ENCODE data around the gene EPGN. TPM values are rescaled to one million over a fixed set of nuclear protein-coding genes. Genes with fewer than 3 reads are reported as not detected.

Gene EPGN
- polyA plus RNA-seq, 1 donor (not counting 4 experiments of a cell fraction or from before 2014, with no cell fraction given): 330 TPM

- dilution Hi-C loops (cut with MboI; ENCODE audit: extremely low pct_ligation_motif_present, low sequenced_read_pairs): no loop called here
- Histone ChIP-seq H3K79me2 (ENCODE audit: control insufficient read depth, insufficient read depth, low read length) (peaks cover 41% of the 10 kb centered on the region), H4K20me1 (ENCODE audit: control insufficient read depth, extremely low read depth, insufficient read depth, low read length) (no peaks in the 10 kb centered on the region), H3K9me3 (ENCODE audit: control insufficient read depth, low read depth, low read length) (no peaks in the 10 kb centered on the region), H3K9ac (ENCODE audit: control insufficient read depth, extremely low read depth, insufficient read depth, low read length) (peak within 1 kb of the TSS; percentile 85), H3K9me1 (ENCODE audit: control insufficient read depth, extremely low read depth, insufficient read depth, low read length) (no peaks in the 10 kb centered on the region), H2AFZ (ENCODE audit: control insufficient read depth, low read length) (peak within 1 kb of the TSS; percentile 88), H3K27ac (ENCODE audit: control insufficient read depth, insufficient read depth, low read length) (peak within 1 kb of the TSS; percentile 87), H3K36me3 (ENCODE audit: control insufficient read depth in 2 of 2, extremely low read depth in 1 of 2, insufficient read depth in 2 of 2, low read length in 2 of 2) (peaks cover 2 to 11% of the 10 kb centered on the region in 2 experiments), H3K4me1 (ENCODE audit: control insufficient read depth, extremely low read depth, insufficient read depth, low read length) (peaks cover 28% of the 10 kb centered on the region), H3K4me2 (ENCODE audit: control insufficient read depth, extremely low read depth, insufficient read depth, low read depth, low read length) (peak within 1 kb of the TSS; percentile 77), H3K4me3 (ENCODE audit: control insufficient read depth in 2 of 3, extremely low read depth in 1 of 3, insufficient read depth in 2 of 3, low read depth in 1 of 3, low read length in 3 of 3) (peak within 1 kb of the TSS; percentile 74 to 93 (median 81)), H3K27me3 (ENCODE audit: control insufficient read depth, extremely low read depth, insufficient read depth, low read length) (no peaks in the 10 kb centered on the region)
- peak; percentile 80 for FAIRE-seq
- no peak for TF ChIP-seq EZH2 (IDR thresholded peaks at IDR 0.05; ENCODE audit: low read length)
- no peak for TF ChIP-seq CTCF (optimal IDR thresholded peaks at IDR 0.05 in 1 of 3, IDR thresholded peaks at IDR 0.05 in 1 of 3, conservative IDR thresholded peaks at IDR 0.05 in 1 of 3; ENCODE audit: extremely low read depth in 1 of 3, insufficient read depth in 2 of 3, low read length in 3 of 3)
- DNase-seq (ENCODE audit: low read depth, low spot score): no peak
Measured at GRCh38 chr4:74364652-74365491, 56.6 kb downstream of the EPGN start, which contains the start of gene EREG. TSS of gene EREG (plus strand) at chr4:74365145. CDS start at chr4:74365309, 164 bp downstream.

GRCh38 chr4:74365761-74366160, 57.5 kb downstream of the EPGN start:
- Histone ChIP-seq H3K9me3 (ENCODE audit: control insufficient read depth, low read depth, low read length) (no peaks in the 10 kb centered on the region), H3K9ac (ENCODE audit: control insufficient read depth, extremely low read depth, insufficient read depth, low read length) (peak overlapping the region; percentile 85), H3K79me2 (ENCODE audit: control insufficient read depth, insufficient read depth, low read length) (peaks cover 43% of the 10 kb centered on the region), H4K20me1 (ENCODE audit: control insufficient read depth, extremely low read depth, insufficient read depth, low read length) (no peaks in the 10 kb centered on the region), H3K4me3 (ENCODE audit: control insufficient read depth in 2 of 3, extremely low read depth in 1 of 3, insufficient read depth in 2 of 3, low read depth in 1 of 3, low read length in 3 of 3) (peak overlapping the region; percentile 74 to 93 (median 81)), H3K9me1 (ENCODE audit: control insufficient read depth, extremely low read depth, insufficient read depth, low read length) (peaks cover 2% of the 10 kb centered on the region), H3K36me3 (ENCODE audit: control insufficient read depth in 2 of 2, extremely low read depth in 1 of 2, insufficient read depth in 2 of 2, low read length in 2 of 2) (peaks cover 2 to 11% of the 10 kb centered on the region in 2 experiments), H3K4me1 (ENCODE audit: control insufficient read depth, extremely low read depth, insufficient read depth, low read length) (peaks cover 36% of the 10 kb centered on the region), H3K4me2 (ENCODE audit: control insufficient read depth, extremely low read depth, insufficient read depth, low read depth, low read length) (peak overlapping the region; percentile 77), H3K27me3 (ENCODE audit: control insufficient read depth, extremely low read depth, insufficient read depth, low read length) (no peaks in the 10 kb centered on the region), H2AFZ (ENCODE audit: control insufficient read depth, low read length) (peak overlapping the region; percentile 8), H3K27ac (ENCODE audit: control insufficient read depth, insufficient read depth, low read length) (peak overlapping the region; percentile 87)
- dilution Hi-C loops (cut with MboI; ENCODE audit: extremely low pct_ligation_motif_present, low sequenced_read_pairs): no loop called here
- TF ChIP-seq EZH2 (IDR thresholded peaks at IDR 0.05; ENCODE audit: low read length) (no peak), CTCF (optimal IDR thresholded peaks at IDR 0.05 in 1 of 3, IDR thresholded peaks at IDR 0.05 in 1 of 3, conservative IDR thresholded peaks at IDR 0.05 in 1 of 3; ENCODE audit: extremely low read depth in 1 of 3, insufficient read depth in 2 of 3, low read length in 3 of 3) (no peak)
- FAIRE-seq (peak; percentile 46), DNase-seq (ENCODE audit: low read depth, low spot score) (no peak)

Other genes starting within 250 kb of the EPGN start
- 0.96 to 39.7 TPM (median 9.7 TPM) in 3 replicates for gene CXCL2, start 209.3 kb upstream of the EPGN start, polyA plus RNA-seq
- gene MTHFD2L, start 150.4 kb upstream of the EPGN start, polyA plus RNA-seq: 8.9 to 30.4 TPM (median 27.0 TPM) in 3 replicates
- 19.9 to 38.7 TPM (median 29.2 TPM) in 3 replicates for gene EREG, start 56.7 kb downstream of the EPGN start, polyA plus RNA-seq
- gene AREG, start 136.7 kb downstream of the EPGN start, polyA plus RNA-seq: 789 to 1,566 TPM (median 1,110 TPM) in 3 replicates